Motor neuron (in vitro differentiated cells): Measurements from ENCODE around the gene TOP3B. TPM values are rescaled to one million over a fixed set of nuclear protein-coding genes. Genes with fewer than 3 reads are reported as not detected.
A peak's percentile ranks its signal among the peaks of the same experiment; 100 is the strongest.
"Not testable (repeated sequence)": the region's sequence is repeated elsewhere in the genome, so short reads cannot be mapped to it uniquely, and the experiment has no call there.

Experiments
- ATAC-seq, 8 experiments: fragments of 200-7000 bp; cut with Tn5 transposase; replicated peaks in 6 of 8; 2 replicates each; pipeline ENCODE4 v1.8.0; 2021; ENCODE audit warnings: mild to moderate bottlenecking in 8 of 8, moderate library complexity in 8 of 8
- H3K27ac ChIP-seq, 2 donors: fragments of 250-450 bp; sonication (Bioruptor Pico); 2 replicates each; pipeline ENCODE4 v1.9.0; 2021; ENCODE audit warnings: antibody characterized with exemption in 2 of 2, mild to moderate bottlenecking in 2 of 2, moderate library complexity in 1 of 2
- H3K4me1 ChIP-seq, 2 donors: fragments of 250-450 bp; sonication (Bioruptor Pico); replicated peaks in 1 of 2; 2 replicates each; pipeline ENCODE4 v1.6.1; 2021; ENCODE audit warnings: antibody characterized with exemption in 2 of 2, mild to moderate bottlenecking in 2 of 2, moderate library complexity in 1 of 2
- H3K4me3 ChIP-seq, 5 donors: fragments of 250-450 bp; sonication (Bioruptor Pico); 2 replicates each; pipeline ENCODE4 v1.9.0; 2021; ENCODE audit warnings: antibody characterized with exemption in 5 of 5, mild to moderate bottlenecking in 5 of 5, moderate library complexity in 4 of 5
- WGBS, 10 experiments: fragments of 450-650 bp; shearing (Covaris generic); methylation state at CpG; one replicate each; pipeline ENCODE4 v1.0.0; 2022; 5-methylcytosine and 5-hydroxymethylcytosine counted together
- in situ Hi-C, 9 experiments: fragments of 400-800 bp; cut with MboI; loops; one replicate each; pipeline ENCODE4 v1.15.0; 2021; ENCODE audit warnings: low sequenced_read_pairs in 9 of 9, low pct_unique_long_range_greater_than_20kb in 2 of 9; ENCODE audit not compliant: unreplicated experiment in 9 of 9
- total RNA-seq, 8 experiments: library from RNA; unstranded; fragments of 300-600 nt; gene quantifications; 2 replicates each; pipeline versions ENCODE4 v1.2.3 to v1.2.4, GENCODE V29; 2022

The TOP3B gene
- total RNA-seq, 8 experiments from 2014 or later: 8.7 to 46.8 (median 20.5) TPM

DNA sequence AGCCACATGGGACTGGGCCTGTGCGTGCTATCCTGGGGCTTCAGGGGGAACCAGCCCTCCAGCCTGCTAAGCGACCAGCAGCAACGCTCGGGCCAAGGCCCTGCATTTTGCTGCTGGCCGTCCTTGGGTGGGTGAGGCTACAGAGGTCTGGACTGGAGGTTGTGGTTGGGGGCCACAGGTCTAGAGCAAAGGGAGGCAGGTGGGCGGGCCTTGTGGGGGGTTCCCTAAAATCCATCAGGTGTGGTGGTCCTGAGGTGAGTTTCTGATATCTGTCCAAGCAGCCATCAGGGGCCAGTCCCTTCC, 64.7 kb downstream of the TOP3B start:
- no CpG with 5 or more reads among the region's 6 CpGs for WGBS, 10 experiments
- no peak for ATAC-seq
- in situ Hi-C loops: no loop called here
- H3K4me1 ChIP-seq: no peaks in the 10 kb centered on the region
- no peak overlapping the region for H3K27ac ChIP-seq
- no peak overlapping the region for H3K4me3 ChIP-seq

DNA sequence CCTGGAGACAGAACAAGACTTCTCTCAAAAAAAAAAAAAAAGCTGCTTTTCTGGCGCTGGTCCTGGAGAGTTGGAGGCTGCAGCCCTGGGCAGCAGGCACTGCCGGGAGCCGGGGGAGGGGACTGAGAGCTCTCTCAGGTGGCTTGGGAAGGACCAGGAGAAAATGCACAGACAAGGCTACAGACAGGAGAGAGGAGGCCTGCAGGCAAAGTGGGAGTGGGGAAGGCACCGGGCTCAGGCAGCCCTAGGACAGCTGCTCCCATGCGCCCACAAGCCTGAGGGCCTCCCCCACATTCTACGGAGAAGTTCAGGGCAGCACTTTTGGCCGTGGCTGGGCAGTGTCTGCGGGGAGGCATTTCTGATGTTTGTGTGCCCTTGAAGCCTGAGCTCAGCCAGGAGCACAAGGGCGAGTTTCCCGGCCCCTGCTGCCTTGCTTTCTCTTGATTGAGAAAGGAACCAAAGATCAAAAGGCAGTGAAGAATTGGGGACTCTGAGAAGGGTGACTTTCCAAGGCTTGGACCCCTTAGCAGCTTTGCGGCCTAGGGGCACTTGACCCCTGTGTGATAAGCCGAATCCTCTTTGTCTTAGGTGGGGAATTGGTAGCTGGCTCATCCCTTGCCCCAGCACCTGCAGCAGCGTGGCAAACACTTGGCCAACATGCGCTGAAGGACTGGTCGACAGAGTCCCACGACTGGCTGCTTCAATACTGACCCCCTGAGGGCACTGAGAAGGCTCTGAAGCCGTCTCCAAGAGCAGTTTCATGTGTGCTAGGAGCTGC, 65.2 kb downstream of the TOP3B start:
- in situ Hi-C loops: no loop called here
- whole genome bisulfite sequencing, 10 experiments: 20 to 100% (median 64%) methylated on average over 1 to 8 of the region's 17 CpGs; no CpG with 5 or more reads in 2 of the 10 experiments
- ATAC-seq: peak in 7 of 8 experiments; percentile 14 to 69 (median 24)
- H3K27ac ChIP-seq: peak overlapping the region in 1 of 2 donors; percentile 21
- no peak overlapping the region for H3K4me3 ChIP-seq
- no peaks in the 10 kb centered on the region for H3K4me1 ChIP-seq

DNA sequence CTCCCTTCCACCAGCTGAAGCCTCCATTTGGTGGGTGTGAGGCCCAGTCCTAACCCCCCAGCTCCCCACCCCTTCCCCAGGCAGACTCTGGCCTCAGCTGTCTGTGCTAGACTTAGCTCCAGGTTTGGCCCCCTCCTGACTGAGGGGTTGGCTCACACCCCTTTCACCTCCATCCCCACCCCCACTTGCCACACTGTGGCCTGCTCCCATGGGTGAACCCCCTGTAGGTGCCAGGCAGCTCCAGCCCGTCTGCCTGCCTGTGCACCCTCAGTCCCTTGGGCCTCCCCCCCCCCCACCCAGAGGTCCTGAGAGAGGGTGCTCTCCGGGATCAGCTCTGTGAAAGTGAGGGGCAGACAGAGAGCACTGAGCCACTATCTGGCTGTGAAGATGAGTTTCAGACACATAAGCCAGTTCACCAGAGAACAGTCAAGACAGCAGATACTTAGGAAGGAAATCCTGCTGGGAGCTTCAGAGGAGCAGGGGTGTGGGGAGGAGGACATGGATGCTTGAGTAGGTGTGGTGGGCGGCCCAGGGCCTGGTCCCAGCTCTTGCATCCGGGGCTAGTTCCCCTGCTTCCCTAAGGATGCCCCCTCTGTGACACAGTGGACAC, 66.2 kb downstream of the TOP3B start:
- ATAC-seq: no peak
- in situ Hi-C loops: no loop called here
- H3K4me3 ChIP-seq: no peak overlapping the region
- H3K27ac ChIP-seq: peak overlapping the region in 1 of 2 donors; percentile 21
- WGBS, 10 experiments: 83 to 100% methylated on average over 1 of the region's 4 CpGs; no CpG with 5 or more reads in 8 of the 10 experiments
- H3K4me1 ChIP-seq: no peaks in the 10 kb centered on the region

GRCh38 chr22:21915624-21916308, 66.8 kb downstream of the TOP3B start:
- no peak for ATAC-seq
- no peak overlapping the region for H3K27ac ChIP-seq
- H3K4me3 ChIP-seq: no peak overlapping the region
- WGBS, 10 experiments: 60 to 100% methylated on average over 1 of the region's 4 CpGs; no CpG with 5 or more reads in 8 of the 10 experiments
- in situ Hi-C loops: no loop called here
- H3K4me1 ChIP-seq: no peaks in the 10 kb centered on the region

- H3K4me3 ChIP-seq, in situ Hi-C loops, H3K4me1 ChIP-seq, ATAC-seq: not testable (repeated sequence)
- WGBS, 10 experiments: 68 to 100% (median 88%) methylated on average over 2 to 7 of the region's 8 CpGs
- peak overlapping the region; percentile 41 for H3K27ac ChIP-seq
These were observed 68.4 kb downstream of the TOP3B start for GRCh38 chr22:21914033-21914642.

- H3K4me1 ChIP-seq, in situ Hi-C loops, H3K4me3 ChIP-seq, H3K27ac ChIP-seq: not testable (repeated sequence)
- 0 to 89% (median 85%) methylated on average over 1 to 4 of the region's 4 CpGs; no CpG with 5 or more reads in 3 of the 10 experiments for WGBS, 10 experiments
- peak in 2 of 8 experiments; percentile 48 to 74 for ATAC-seq
These were observed 72.2 kb downstream of the TOP3B start for GRCh38 chr22:21910367-21910766.

DNA sequence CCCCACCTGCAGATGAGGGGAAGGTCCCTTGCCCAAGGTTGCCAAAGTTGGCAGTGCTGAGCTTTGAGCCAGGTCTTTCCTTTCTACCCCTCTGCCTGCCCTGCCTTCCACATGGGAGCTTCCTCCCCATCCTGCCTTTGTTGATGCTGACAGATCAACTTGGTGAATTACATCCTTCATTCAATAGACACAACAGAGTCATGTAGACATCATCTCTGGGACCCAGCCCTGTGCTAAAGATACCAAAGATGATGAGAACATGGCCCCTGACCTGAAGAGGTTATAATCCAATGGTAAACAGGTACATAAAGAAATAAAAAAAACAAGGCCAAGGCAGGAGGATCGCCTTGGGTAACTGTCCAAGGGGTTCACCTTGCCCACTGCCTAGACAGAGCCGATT, 72.7 kb downstream of the TOP3B start:
- 27 to 100% (median 87%) methylated on average over 1 to 2 of the region's 2 CpGs; no CpG with 5 or more reads in 4 of the 10 experiments for WGBS, 10 experiments
- peak in 1 of 8 experiments; percentile 20 for ATAC-seq
- H3K4me1 ChIP-seq: no peaks in the 10 kb centered on the region
- in situ Hi-C loops: no loop called here
- peak overlapping the region in 1 of 2 donors; percentile 39 for H3K27ac ChIP-seq
- H3K4me3 ChIP-seq: no peak overlapping the region

GRCh38 chr22:21907638-21908522, 74.7 kb downstream of the TOP3B start:
- WGBS, 10 experiments: 80 to 100% (median 94%) methylated on average over 1 to 7 of the region's 7 CpGs; no CpG with 5 or more reads in 3 of the 10 experiments

More at GRCh38 chr22:21907638-21908522, 74.7 kb downstream of the TOP3B start:
- H3K4me3 ChIP-seq: no peak overlapping the region
- H3K27ac ChIP-seq: peak overlapping the region; percentile 17 to 30
- no peak for ATAC-seq
- no peaks in the 10 kb centered on the region for H3K4me1 ChIP-seq
- in situ Hi-C loops: no loop called here

Other genes starting within 250 kb of the TOP3B start
- gene YPEL1, start 247.0 kb downstream of the TOP3B start, total RNA-seq: 10 to 100 TPM in 1 of 8 experiments, 1 to 10 TPM in 5, under 1 TPM in 2; 0.31 to 16.2 (median 7.3) TPM
- gene MAPK1, start 115.1 kb downstream of the TOP3B start, total RNA-seq: 10 to 100 TPM; 23.7 to 70.5 (median 42.9) TPM
- gene PPM1F, start 29.9 kb downstream of the TOP3B start, total RNA-seq: 10 to 100 TPM; 12.3 to 23.1 (median 16.3) TPM